GM23338 (cell line): Measurements from ENCODE around the gene OR6J1. TPM values are rescaled to one million over a fixed set of nuclear protein-coding genes. Genes with fewer than 3 reads are reported as not detected.
"Not testable (repeated sequence)": the region's sequence is repeated elsewhere in the genome, so short reads cannot be mapped to it uniquely, and the experiment has no call there.

Source experiments
- ATAC-seq: fragments of 200-7000 bp; cut with Tn5 transposase; 3 replicates; pipeline ENCODE4 v1.9.1; 2020
- DNase-seq: peaks from one replicate; pipeline ENCODE4 v3.0.0-alpha.2; 2015; ENCODE audit warnings: low spot score
- H2AFZ ChIP-seq: fragments of 200-600 bp; sonication (generic); 2 replicates; pipeline ENCODE4 v1.8.0; 2016; ENCODE audit warnings: antibody characterized with exemption, mild to moderate bottlenecking, moderate library complexity
- H3F3A ChIP-seq: fragments of 200-600 bp; sonication (generic); replicated peaks from 2 replicates; pipeline ENCODE4 v1.8.0; 2017; ENCODE audit warnings: antibody characterized with exemption, mixed run types, low read depth
- H3K27ac ChIP-seq: fragments of 200-600 bp; sonication (generic); 2 replicates; pipeline ENCODE4 v1.6.1; 2016; ENCODE audit warnings: low read depth
- H3K27me3 ChIP-seq: fragments of 200-600 bp; sonication (generic); 2 replicates; pipeline ENCODE4 v1.8.0; 2016; ENCODE audit warnings: mild to moderate bottlenecking, mixed run types, moderate library complexity; ENCODE audit not compliant: insufficient read depth
- H3K36me3 ChIP-seq: fragments of 200-600 bp; sonication (generic); 2 replicates; pipeline ENCODE4 v1.8.0; 2016; ENCODE audit warnings: mild to moderate bottlenecking; ENCODE audit not compliant: insufficient read depth
- H3K4me1 ChIP-seq: fragments of 200-600 bp; sonication (generic); 2 replicates; pipeline ENCODE4 v1.8.0; 2016; ENCODE audit warnings: mild to moderate bottlenecking, moderate library complexity; ENCODE audit not compliant: insufficient read depth
- H3K4me2 ChIP-seq: fragments of 200-600 bp; sonication (generic); 2 replicates; pipeline ENCODE4 v1.7.1; 2017; ENCODE audit warnings: mixed run types
- H3K4me3 ChIP-seq: fragments of 200-600 bp; sonication (generic); 2 replicates; pipeline ENCODE4 v1.6.1; 2016; ENCODE audit warnings: mixed run types
- H3K79me2 ChIP-seq: fragments of 200-600 bp; sonication (generic); replicated peaks from 2 replicates; pipeline ENCODE4 v1.8.0; 2017; ENCODE audit warnings: mild to moderate bottlenecking; ENCODE audit not compliant: insufficient read depth
- H3K9me2 ChIP-seq: fragments of 200-600 bp; sonication (generic); 2 replicates; pipeline ENCODE4 v1.8.0; 2017; ENCODE audit not compliant: insufficient read depth
- H4K20me1 ChIP-seq: fragments of 200-600 bp; sonication (generic); replicated peaks from 2 replicates; pipeline ENCODE4 v1.8.0; 2017; ENCODE audit warnings: mild to moderate bottlenecking; ENCODE audit not compliant: insufficient read depth
- H3K27ac Mint-ChIP-seq: 2 replicates; pipeline ENCODE4 v1.8.0; 2020; ENCODE audit warnings: inconsistent platforms, mild to moderate bottlenecking, moderate library complexity, mixed read lengths
- H3K27me3 Mint-ChIP-seq: 3 replicates; pipeline ENCODE4 v1.8.0; 2022; ENCODE audit warnings: low read depth, mild to moderate bottlenecking, moderate library complexity, mixed read lengths, inconsistent platforms; ENCODE audit not compliant: insufficient read depth, poor library complexity
- H3K36me3 Mint-ChIP-seq: 3 replicates; pipeline ENCODE4 v1.8.0; 2021; ENCODE audit warnings: low read depth, mild to moderate bottlenecking, inconsistent platforms, moderate library complexity, mixed read lengths
- H3K4me1 Mint-ChIP-seq: 3 replicates; pipeline ENCODE4 v1.8.0; 2020; ENCODE audit warnings: mild to moderate bottlenecking, inconsistent platforms, mixed read lengths
- H3K4me3 Mint-ChIP-seq: 3 replicates; pipeline ENCODE4 v1.8.0; 2021; ENCODE audit warnings: moderate library complexity, mild to moderate bottlenecking, inconsistent platforms, mixed read lengths
- H3K9me3 Mint-ChIP-seq: 3 replicates; pipeline ENCODE4 v1.8.0; 2020; ENCODE audit warnings: moderate library complexity, mild to moderate bottlenecking, inconsistent platforms, mixed read lengths
- CREB1 ChIP-seq: fragments of 250-450 bp; sonication (Bioruptor Pico); IDR thresholded peaks from 2 replicates; pipeline ENCODE4 v1.5.0; 2020; ENCODE audit warnings: low read depth, mild to moderate bottlenecking, moderate library complexity
- CTCF ChIP-seq, 2 experiments: fragments of 200-600 bp in 1 of 2; sonication (generic) in 1 of 2; conservative IDR thresholded peaks; 2 replicates each; pipeline versions ENCODE4 v1.5.1 to v1.6.1; 2016 to 2017; ENCODE audit warnings: antibody characterized with exemption in 2 of 2, low read depth in 2 of 2, mild to moderate bottlenecking in 2 of 2, moderate library complexity in 1 of 2
- EZH2phosphoT487 ChIP-seq: fragments of 200-600 bp; sonication (generic); IDR thresholded peaks from one replicate; pipeline ENCODE4 v1.8.1; 2018; ENCODE audit warnings: antibody characterized with exemption; ENCODE audit not compliant: unreplicated experiment
- JUNB ChIP-seq: IDR thresholded peaks from one replicate; pipeline ENCODE4 v1.6.1; 2016; ENCODE audit warnings: antibody characterized with exemption; ENCODE audit not compliant: unreplicated experiment
- REST ChIP-seq: IDR thresholded peaks from one replicate; pipeline ENCODE4 v1.6.1; 2018; ENCODE audit warnings: antibody characterized with exemption; ENCODE audit not compliant: unreplicated experiment
- STAT1 ChIP-seq: IDR thresholded peaks from one replicate; pipeline ENCODE4 v1.6.1; 2016; ENCODE audit warnings: antibody characterized with exemption; ENCODE audit not compliant: unreplicated experiment
- ZNF114 ChIP-seq: fragments of 250-450 bp; sonication (Bioruptor Pico); IDR thresholded peaks from 2 replicates; pipeline ENCODE4 v1.5.0; 2020; ENCODE audit warnings: mild to moderate bottlenecking, moderate library complexity
- ZNF331 ChIP-seq: fragments of 250-450 bp; sonication (Bioruptor Pico); IDR thresholded peaks from 2 replicates; pipeline ENCODE4 v1.5.0; 2020; ENCODE audit warnings: low read depth, mild to moderate bottlenecking, moderate library complexity
- ZNF462 ChIP-seq: fragments of 250-450 bp; sonication (Bioruptor Pico); IDR thresholded peaks from 2 replicates; pipeline ENCODE4 v1.5.0; 2020; ENCODE audit warnings: mild to moderate bottlenecking, moderate library complexity
- polyA plus RNA-seq: library from polyadenylated mRNA; unstranded; fragments of >200 nt; fragmentation: Nextera tagmentation; extraction: Ambion mirVana; gene quantifications from 2 replicates; pipeline ENCODE4 v1.2.1, GENCODE V29; 2016
- total RNA-seq: library from RNA; depleted of rRNA; stranded (reverse); fragments of >200 nt; shearing (Covaris generic); gene quantifications from 2 replicates; pipeline ENCODE4 v1.2.3, GENCODE V29; 2014

Gene OR6J1
- total and polyA plus RNA-seq, 2 experiments from 2014 or later, result not detected

GRCh38 chr14:22587677-22588422 is 56.3 kb downstream of the OR6J1 start:
- Mint-ChIP-seq H3K4me3 (peak overlapping the region; percentile 100), H3K27me3 (peaks cover 13% of the 10 kb centered on the region), H3K4me1 (peaks cover 21% of the 10 kb centered on the region), H3K27ac (0 out of 2 replicates have a peak overlapping the region, but pooled peaks have one; percentile 26)
- not testable (repeated sequence) for H3K36me3 Mint-ChIP-seq, H3K4me1 ChIP-seq, H3K9me2 ChIP-seq, ATAC-seq, H3K36me3 ChIP-seq, H3K27me3 ChIP-seq, H3K27ac ChIP-seq, H3F3A ChIP-seq, H3K9me3 Mint-ChIP-seq, H4K20me1 ChIP-seq, DNase-seq, H2AFZ ChIP-seq
- peak overlapping the region; percentile 75 for H3K4me3 ChIP-seq
- H3K79me2 ChIP-seq, result peaks cover 60% of the 10 kb centered on the region
- H3K4me2 ChIP-seq, result peak overlapping the region; percentile 84

- peaks cover 13% of the 10 kb centered on the region for H3K27me3 Mint-ChIP-seq
- H3K4me3 Mint-ChIP-seq, result 0 out of 3 replicates have a peak overlapping the region, but pooled peaks have one; percentile 13
- H3K27me3 ChIP-seq, result no peaks in the 10 kb centered on the region
- ATAC-seq (no peak), DNase-seq (no peak)
- no peak overlapping the region for H3K27ac Mint-ChIP-seq
- no peak for TF ChIP-seq ZNF331 (CRISPR knock-in tag)
- TF ChIP-seq CTCF (conservative IDR thresholded peaks at IDR 0.05; ENCODE audit: low read depth in 2 of 2), result no peak
- no peak for TF ChIP-seq ZNF114 (CRISPR knock-in tag)
- no peak for TF ChIP-seq CREB1 (CRISPR knock-in tag)
- no peak for TF ChIP-seq JUNB
- no peak for TF ChIP-seq EZH2phosphoT487
- TF ChIP-seq REST, result no peak
- TF ChIP-seq STAT1, result no peak
- no peak for TF ChIP-seq ZNF462 (CRISPR knock-in tag)
- H3K36me3 ChIP-seq, result no peaks in the 10 kb centered on the region
- no peaks in the 10 kb centered on the region; the same call in 2 of the 3 replicates for H3K36me3 Mint-ChIP-seq
- no peak overlapping the region for H3K4me2 ChIP-seq
- H3F3A ChIP-seq, result 0 out of 2 replicates have a peak, but pooled peaks cover 5% of the 10 kb centered on the region
- peaks cover 64% of the 10 kb centered on the region for H3K79me2 ChIP-seq
- H3K4me3 ChIP-seq, result no peak overlapping the region
- H4K20me1 ChIP-seq, result 0 out of 2 replicates have a peak, but pooled peaks cover 7% of the 10 kb centered on the region
- H3K4me1 Mint-ChIP-seq, result peaks cover 15% of the 10 kb centered on the region
- no peaks in the 10 kb centered on the region for H3K9me2 ChIP-seq
- H3K27ac ChIP-seq, result no peak overlapping the region
- H2AFZ ChIP-seq, result no peak overlapping the region
- peaks cover 5% of the 10 kb centered on the region; the same call in 1 of the 3 replicates for H3K9me3 Mint-ChIP-seq
- H3K4me1 ChIP-seq, result no peaks in the 10 kb centered on the region; the same call in 1 of the 2 replicates
These were observed 56.9 kb downstream of the OR6J1 start for GRCh38 chr14:22587247-22587646.
